ENCODE results near the gene ANXA11. TPM values are rescaled to one million over a fixed set of nuclear protein-coding genes. Genes with fewer than 3 reads are reported as not detected.

Gene ANXA11
- total RNA-seq, 1 experiment from 2014 or later, result 434 TPM

DNA sequence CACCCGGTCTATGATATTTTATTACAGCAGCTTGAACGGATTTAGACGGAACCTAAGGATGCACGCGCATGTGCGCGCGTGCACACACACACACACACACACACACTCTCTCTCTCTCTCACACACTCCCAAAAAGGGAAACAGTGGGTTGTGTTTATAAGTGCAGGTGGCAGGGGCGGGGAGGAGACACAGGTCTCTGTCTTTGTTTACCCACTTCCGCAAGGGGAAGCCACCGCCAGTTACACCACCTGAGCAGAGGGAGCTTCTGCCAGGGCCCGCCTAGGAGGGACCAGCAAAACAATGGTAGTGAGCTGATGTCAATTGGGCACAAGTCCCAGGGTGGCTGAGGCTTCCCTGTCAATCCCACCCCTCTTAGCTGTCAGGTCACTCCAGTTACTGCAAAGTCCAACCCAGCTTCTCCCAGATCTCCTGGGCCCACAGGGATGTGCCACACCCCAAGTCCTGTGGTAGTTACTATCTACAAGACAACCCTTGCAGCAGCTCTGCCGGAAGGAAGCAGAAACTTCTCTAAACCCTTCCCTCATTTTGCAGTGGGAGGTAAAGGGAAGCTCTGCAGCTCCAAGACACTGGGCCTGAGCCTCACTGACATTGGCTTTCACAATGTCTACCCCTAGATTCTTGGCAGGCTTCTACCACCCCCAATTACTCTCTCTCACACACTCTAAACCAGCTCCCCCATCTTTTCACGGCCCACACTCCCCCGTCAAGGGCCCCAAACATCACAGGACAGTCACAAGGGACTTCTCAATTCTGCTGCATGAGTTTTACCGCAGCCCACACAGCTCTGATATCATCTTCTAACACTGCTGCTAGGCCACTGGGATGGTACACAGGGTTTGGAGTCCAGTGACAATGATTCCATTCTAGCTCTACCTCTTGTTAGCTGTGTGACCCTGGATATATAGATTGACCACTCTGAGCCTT is 17.6 kb downstream of the ANXA11 start:
- Histone ChIP-seq H3K4me2 (ENCODE audit: low read length) (no peak overlapping the region), H3K27ac (ENCODE audit: low read length) (no peak overlapping the region), H3K4me1 (ENCODE audit: insufficient read depth, low read length) (peaks cover 12% of the 10 kb centered on the region), H2AFZ (ENCODE audit: low read length) (no peak overlapping the region), H3K27me3 (ENCODE audit: low read length) (no peaks in the 10 kb centered on the region), H3K9me3 (ENCODE audit: low read length) (no peaks in the 10 kb centered on the region), H3K4me3 (ENCODE audit: low read length) (no peak overlapping the region), H3K9me2 (replicated peaks; ENCODE audit: low read length) (no peaks in the 10 kb centered on the region), H3F3A (ENCODE audit: low read length, unreplicated experiment) (no peaks in the 10 kb centered on the region), H3K36me3 (ENCODE audit: low read depth, low read length) (peaks cover 53% of the 10 kb centered on the region), H3K9ac (ENCODE audit: low read length) (no peak overlapping the region), H4K20me1 (ENCODE audit: low read length) (peaks cover 92% of the 10 kb centered on the region), H3K79me2 (ENCODE audit: low read length) (peaks cover 99% of the 10 kb centered on the region)
- CTCF ChIA-PET, result interaction anchor here (0.5 to 0.6 kb wide), 2 partner anchors 16 to 89 kb away, joined by 3 to 4 read pairs; no protein-coding TSS in a partner anchor
- POLR2A ChIA-PET (ENCODE audit: unreplicated experiment), result interaction anchor here (0.8 kb wide), 2 partner anchors 8 to 16 kb away, joined by 5 to 7 read pairs; no protein-coding TSS in a partner anchor
- TF ChIP-seq EZH2 (IDR thresholded peaks at IDR 0.05; ENCODE audit: low read length, unreplicated experiment), result no peak
- TF ChIP-seq EZH2phosphoT487 (IDR thresholded peaks at IDR 0.05; ENCODE audit: borderline replicate concordance, low read length), result no peak
- TF ChIP-seq, protein P1, sequence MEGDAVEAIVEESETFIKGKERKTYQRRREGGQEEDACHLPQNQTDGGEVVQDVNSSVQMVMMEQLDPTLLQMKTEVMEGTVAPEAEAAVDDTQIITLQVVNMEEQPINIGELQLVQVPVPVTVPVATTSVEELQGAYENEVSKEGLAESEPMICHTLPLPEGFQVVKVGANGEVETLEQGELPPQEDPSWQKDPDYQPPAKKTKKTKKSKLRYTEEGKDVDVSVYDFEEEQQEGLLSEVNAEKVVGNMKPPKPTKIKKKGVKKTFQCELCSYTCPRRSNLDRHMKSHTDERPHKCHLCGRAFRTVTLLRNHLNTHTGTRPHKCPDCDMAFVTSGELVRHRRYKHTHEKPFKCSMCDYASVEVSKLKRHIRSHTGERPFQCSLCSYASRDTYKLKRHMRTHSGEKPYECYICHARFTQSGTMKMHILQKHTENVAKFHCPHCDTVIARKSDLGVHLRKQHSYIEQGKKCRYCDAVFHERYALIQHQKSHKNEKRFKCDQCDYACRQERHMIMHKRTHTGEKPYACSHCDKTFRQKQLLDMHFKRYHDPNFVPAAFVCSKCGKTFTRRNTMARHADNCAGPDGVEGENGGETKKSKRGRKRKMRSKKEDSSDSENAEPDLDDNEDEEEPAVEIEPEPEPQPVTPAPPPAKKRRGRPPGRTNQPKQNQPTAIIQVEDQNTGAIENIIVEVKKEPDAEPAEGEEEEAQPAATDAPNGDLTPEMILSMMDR (conservative IDR thresholded peaks at IDR 0.05; ENCODE audit: low read depth, low read length), result no peak
- ATAC-seq, result peak; percentile 18
- peak; percentile 47 for DNase-seq
- BruUV-seq (replicated peaks), result no TSS peak
- intact Hi-C loops (cut with micrococcal nuclease), result no loop called here

DNA sequence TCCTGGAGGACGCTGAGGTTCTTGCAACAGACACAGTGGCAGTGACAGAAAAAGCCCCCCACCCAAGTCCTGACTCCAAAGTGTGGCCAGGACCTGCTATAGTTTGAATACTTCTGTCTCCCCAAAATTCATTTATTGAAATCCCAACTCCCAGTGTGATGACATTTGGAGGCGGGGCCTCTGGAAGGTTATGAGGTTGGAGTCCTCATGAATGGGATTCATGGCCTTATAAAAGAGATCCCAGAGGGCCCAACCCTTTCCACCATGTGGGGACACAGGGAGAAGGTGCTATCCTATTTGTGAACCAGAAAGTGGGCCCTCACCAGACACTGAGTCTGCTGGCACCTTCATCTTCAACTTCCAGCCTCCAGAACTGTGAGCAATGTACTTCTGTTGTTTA is 18.3 kb downstream of the ANXA11 start:
- Histone ChIP-seq H3K79me2 (ENCODE audit: low read length) (peaks cover 98% of the 10 kb centered on the region), H3K27me3 (ENCODE audit: low read length) (no peaks in the 10 kb centered on the region), H3K9ac (ENCODE audit: low read length) (no peak overlapping the region), H2AFZ (ENCODE audit: low read length) (no peak overlapping the region), H3K27ac (ENCODE audit: low read length) (no peak overlapping the region), H3F3A (ENCODE audit: low read length, unreplicated experiment) (no peaks in the 10 kb centered on the region), H3K4me3 (ENCODE audit: low read length) (no peak overlapping the region), H3K36me3 (ENCODE audit: low read depth, low read length) (peaks cover 48% of the 10 kb centered on the region), H3K4me2 (ENCODE audit: low read length) (no peak overlapping the region), H4K20me1 (ENCODE audit: low read length) (peaks cover 88% of the 10 kb centered on the region), H3K4me1 (ENCODE audit: insufficient read depth, low read length) (peaks cover 12% of the 10 kb centered on the region), H3K9me2 (replicated peaks; ENCODE audit: low read length) (no peaks in the 10 kb centered on the region), H3K9me3 (ENCODE audit: low read length) (no peaks in the 10 kb centered on the region)
- BruUV-seq (replicated peaks), result no TSS peak
- ChIA-PET CTCF (no interaction called here), POLR2A (ENCODE audit: unreplicated experiment) (no interaction called here)
- DNase-seq, result no peak
- intact Hi-C loops (cut with micrococcal nuclease), result no loop called here
- ATAC-seq, result peak; percentile 6; the same call in 1 of the 2 replicates
- TF ChIP-seq, protein P1 (conservative IDR thresholded peaks at IDR 0.05; ENCODE audit: low read depth, low read length), result no peak
- TF ChIP-seq EZH2 (IDR thresholded peaks at IDR 0.05; ENCODE audit: low read length, unreplicated experiment) (no peak), EZH2phosphoT487 (IDR thresholded peaks at IDR 0.05; ENCODE audit: borderline replicate concordance, low read length) (no peak)

All from PC-3 (cell line).